Caco-2 (cell line): ENCODE measurements around the gene SLC10A1. TPM values are rescaled to one million over a fixed set of nuclear protein-coding genes. Genes with fewer than 3 reads are reported as not detected.
"Not testable (repeated sequence)": the region's sequence is repeated elsewhere in the genome, so short reads cannot be mapped to it uniquely, and the experiment has no call there.

ENCODE experiments used
- BruUV-seq: library from RNA; stranded (reverse); fragments of 400-500 nt; replicated peaks from 2 replicates; lab custom pipeline; 2021; lab: Mats Ljungman, UMichigan
- CTCF ChIA-PET: fragments of 300-600 bp; sonication (Branson Sonifier 250); formaldehyde crosslinking; loops from one replicate; lab custom pipeline; 2022; ENCODE audit warnings: antibody characterized with exemption; lab: Charles Lee
- POLR2A ChIA-PET: fragments of 300-600 bp; sonication (Branson Sonifier 250); formaldehyde crosslinking; loops from one replicate; lab custom pipeline; 2022; ENCODE audit warnings: antibody characterized with exemption; lab: Charles Lee
- DNase-seq, 2 experiments: peaks; one replicate each; pipeline versions ENCODE4 v3.0.0 to v3.0.0-alpha.2; 2020 to 2022
- H3K27me3 ChIP-seq: replicated peaks from 2 replicates; pipeline ENCODE4 v1.6.0; 2011; ENCODE audit warnings: low read length; ENCODE audit not compliant: control insufficient read depth, insufficient read depth
- H3K36me3 ChIP-seq: 2 replicates; pipeline ENCODE4 v1.5.1; 2011; ENCODE audit warnings: low read length; ENCODE audit not compliant: control insufficient read depth, insufficient read depth
- H3K4me1 ChIP-seq: fragments of 250-450 bp; sonication (Bioruptor Pico); 2 replicates; pipeline ENCODE4 v1.5.1; 2020; ENCODE audit warnings: mild to moderate bottlenecking
- H3K4me3 ChIP-seq: 2 replicates; pipeline ENCODE4 v1.5.1; 2011; ENCODE audit warnings: low read depth, mild to moderate bottlenecking, control low read depth, low read length
- H3K9me3 ChIP-seq: fragments of 250-450 bp; sonication (Bioruptor Pico); 2 replicates; pipeline ENCODE4 v1.5.1; 2020; ENCODE audit warnings: mild to moderate bottlenecking, moderate library complexity
- H3K27ac Mint-ChIP-seq: one replicate; pipeline ENCODE4 v1.8.0; 2022; ENCODE audit warnings: mixed read lengths; ENCODE audit not compliant: unreplicated experiment
- H3K27me3 Mint-ChIP-seq: one replicate; pipeline ENCODE4 v1.8.0; 2022; ENCODE audit warnings: mixed read lengths; ENCODE audit not compliant: insufficient read depth, unreplicated experiment
- H3K36me3 Mint-ChIP-seq: one replicate; pipeline ENCODE4 v1.8.0; 2022; ENCODE audit warnings: mild to moderate bottlenecking, mixed read lengths; ENCODE audit not compliant: insufficient read depth, unreplicated experiment
- H3K4me1 Mint-ChIP-seq: one replicate; pipeline ENCODE4 v1.8.0; 2022; ENCODE audit warnings: low read depth, mixed read lengths; ENCODE audit not compliant: unreplicated experiment
- H3K4me3 Mint-ChIP-seq: one replicate; pipeline ENCODE4 v1.8.0; 2022; ENCODE audit warnings: mild to moderate bottlenecking, moderate library complexity, mixed read lengths; ENCODE audit not compliant: unreplicated experiment
- H3K9me3 Mint-ChIP-seq: one replicate; pipeline ENCODE4 v1.8.0; 2022; ENCODE audit warnings: mixed read lengths; ENCODE audit not compliant: unreplicated experiment
- intact Hi-C: fragments of 100-400 bp; cut with micrococcal nuclease; formaldehyde crosslinking; loops from one replicate; pipeline ENCODE4 v1.10.0; 2022; ENCODE audit not compliant: unreplicated experiment
- total RNA-seq: library from RNA; stranded (reverse); gene quantifications from 2 replicates; pipeline ENCODE4 v1.2.3, GENCODE V29; 2022
- TF ChIP-seq, protein P1 (sequence below), 2 experiments: fragments of 200-600 bp in 1 of 2; IDR thresholded peaks; 1 replicate in 1 of 2; 2 replicates in 1 of 2; pipeline versions ENCODE4 v1.5.1 to v1.8.0; 2011 to 2022; ENCODE audit warnings: antibody characterized with exemption in 1 of 2, control low read depth in 1 of 2, inconsistent platforms in 1 of 2, low read depth in 1 of 2, low read length in 1 of 2, mild to moderate bottlenecking in 1 of 2, moderate library complexity in 1 of 2; ENCODE audit not compliant: insufficient read depth in 1 of 2, severe bottlenecking in 1 of 2, unreplicated experiment in 1 of 2

SLC10A1 gene
- total RNA-seq, 1 experiment from 2014 or later, result 3.8 TPM

DNA sequence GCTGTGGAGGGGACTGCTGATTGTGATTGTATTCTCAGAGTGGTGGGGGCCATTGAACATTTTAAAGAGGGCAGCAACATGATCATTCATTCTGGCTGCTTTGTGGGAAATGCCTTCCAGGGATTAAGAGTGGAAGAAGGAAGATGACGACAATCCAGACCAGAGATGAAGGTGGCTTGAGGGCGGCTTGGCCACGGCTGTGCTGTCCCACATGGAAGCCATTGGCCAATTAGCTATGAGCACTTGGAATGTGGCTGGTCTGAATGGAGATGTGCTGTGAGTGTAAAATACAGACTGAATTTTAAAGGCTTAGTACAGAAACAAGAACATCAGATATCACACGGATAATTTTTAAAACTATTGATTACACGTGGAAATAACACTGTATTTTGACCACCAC, 19.2 kb upstream of the SLC10A1 start:
- H3K4me1 Mint-ChIP-seq, result peaks cover 8% of the 10 kb centered on the region
- peaks cover 2% of the 10 kb centered on the region for H3K9me3 Mint-ChIP-seq
- intact Hi-C loops, result loop anchor here (5.0 to 10.0 kb wide), 2 partner anchors 46 to 231 kb away; no protein-coding TSS in a partner anchor
- ChIA-PET CTCF (interaction anchor here (1.0 to 2.3 kb wide), 2 partner anchors 212 to 258 kb away, joined by 4 to 15 read pairs; no protein-coding TSS in a partner anchor), POLR2A (no interaction called here)
- Histone ChIP-seq H3K36me3 (no peaks in the 10 kb centered on the region), H3K9me3 (no peaks in the 10 kb centered on the region), H3K4me1 (peaks cover 38% of the 10 kb centered on the region), H3K4me3 (no peak overlapping the region), H3K27me3 (no peaks in the 10 kb centered on the region)
- H3K4me3 Mint-ChIP-seq, result no peak overlapping the region
- no TSS peak for BruUV-seq
- H3K27ac Mint-ChIP-seq, result no peak overlapping the region
- peaks cover 5% of the 10 kb centered on the region for H3K36me3 Mint-ChIP-seq
- H3K27me3 Mint-ChIP-seq, result no peaks in the 10 kb centered on the region
- TF ChIP-seq, protein P1, sequence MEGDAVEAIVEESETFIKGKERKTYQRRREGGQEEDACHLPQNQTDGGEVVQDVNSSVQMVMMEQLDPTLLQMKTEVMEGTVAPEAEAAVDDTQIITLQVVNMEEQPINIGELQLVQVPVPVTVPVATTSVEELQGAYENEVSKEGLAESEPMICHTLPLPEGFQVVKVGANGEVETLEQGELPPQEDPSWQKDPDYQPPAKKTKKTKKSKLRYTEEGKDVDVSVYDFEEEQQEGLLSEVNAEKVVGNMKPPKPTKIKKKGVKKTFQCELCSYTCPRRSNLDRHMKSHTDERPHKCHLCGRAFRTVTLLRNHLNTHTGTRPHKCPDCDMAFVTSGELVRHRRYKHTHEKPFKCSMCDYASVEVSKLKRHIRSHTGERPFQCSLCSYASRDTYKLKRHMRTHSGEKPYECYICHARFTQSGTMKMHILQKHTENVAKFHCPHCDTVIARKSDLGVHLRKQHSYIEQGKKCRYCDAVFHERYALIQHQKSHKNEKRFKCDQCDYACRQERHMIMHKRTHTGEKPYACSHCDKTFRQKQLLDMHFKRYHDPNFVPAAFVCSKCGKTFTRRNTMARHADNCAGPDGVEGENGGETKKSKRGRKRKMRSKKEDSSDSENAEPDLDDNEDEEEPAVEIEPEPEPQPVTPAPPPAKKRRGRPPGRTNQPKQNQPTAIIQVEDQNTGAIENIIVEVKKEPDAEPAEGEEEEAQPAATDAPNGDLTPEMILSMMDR (IDR thresholded peaks at IDR 0.05; ENCODE audit: insufficient read depth in 1 of 2, low read depth in 1 of 2, low read length in 1 of 2, severe bottlenecking in 1 of 2, unreplicated experiment in 1 of 2), result no peak
- no peak for DNase-seq

DNA sequence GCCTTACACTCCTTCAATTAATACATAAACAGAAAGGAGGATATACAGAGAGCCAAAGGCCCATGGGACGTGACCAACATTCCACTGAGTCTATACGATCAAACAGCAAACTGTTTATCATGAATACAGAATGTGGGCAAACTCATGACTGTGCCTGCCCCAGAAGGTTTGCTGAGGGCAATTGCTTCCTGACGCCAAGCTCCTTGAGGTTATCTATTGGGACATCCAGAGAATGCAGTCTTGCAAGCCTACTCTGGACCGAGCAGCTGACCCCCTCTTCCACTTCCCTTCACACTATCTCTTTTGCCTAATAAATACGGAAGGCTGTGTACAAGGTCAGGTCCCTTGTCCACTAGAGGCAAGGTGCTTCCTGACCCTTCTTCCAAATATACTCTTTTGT, 18.5 kb upstream of the SLC10A1 start:
- no TSS peak for BruUV-seq
- intact Hi-C loops, result loop anchor here (5.0 to 10.0 kb wide), 2 partner anchors 47 to 231 kb away; no protein-coding TSS in a partner anchor
- TF ChIP-seq, protein P1 (IDR thresholded peaks at IDR 0.05; ENCODE audit: insufficient read depth in 1 of 2, low read depth in 1 of 2, low read length in 1 of 2, severe bottlenecking in 1 of 2, unreplicated experiment in 1 of 2), result no peak
- CTCF ChIA-PET, result interaction anchor here (1.2 to 2.3 kb wide), 2 partner anchors 84 to 213 kb away, joined by 3 to 15 read pairs; no protein-coding TSS in a partner anchor
- POLR2A ChIA-PET, result no interaction called here
- Mint-ChIP-seq H3K27ac (no peak overlapping the region), H3K36me3 (peaks cover 5% of the 10 kb centered on the region), H3K4me1 (peaks cover 15% of the 10 kb centered on the region), H3K9me3 (peaks cover 8% of the 10 kb centered on the region), H3K27me3 (no peaks in the 10 kb centered on the region), H3K4me3 (no peak overlapping the region)
- no peaks in the 10 kb centered on the region for H3K36me3 ChIP-seq
- peaks cover 44% of the 10 kb centered on the region for H3K4me1 ChIP-seq
- DNase-seq, result peak; percentile 49 to 68
- H3K27me3 ChIP-seq, result no peaks in the 10 kb centered on the region
- no peaks in the 10 kb centered on the region for H3K9me3 ChIP-seq
- H3K4me3 ChIP-seq, result no peak overlapping the region

DNA sequence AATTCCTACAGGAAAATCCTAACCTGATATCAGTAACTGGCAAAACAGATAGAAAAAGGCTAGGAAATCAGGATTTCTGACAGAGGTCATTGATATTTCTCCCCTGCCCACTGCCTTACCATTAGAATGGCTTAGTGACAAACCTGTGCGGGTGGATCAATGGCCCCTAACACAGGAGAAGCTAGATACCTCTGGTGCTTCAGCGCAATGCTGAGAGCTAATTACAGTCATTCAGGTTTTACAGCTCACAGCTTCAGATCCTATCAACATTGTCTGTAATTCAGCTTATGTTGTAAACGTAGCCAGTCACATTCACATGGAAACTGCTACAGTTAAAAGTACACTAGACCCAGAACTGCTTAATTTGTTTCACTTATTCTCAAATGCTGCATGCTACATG, 17.4 kb upstream of the SLC10A1 start:
- H3K4me3 Mint-ChIP-seq, result no peak overlapping the region
- CTCF ChIA-PET, result interaction anchor here (1.2 to 2.0 kb wide), 2 partner anchors 83 to 214 kb away, joined by 3 to 10 read pairs; no protein-coding TSS in a partner anchor
- H3K4me1 Mint-ChIP-seq, result peaks cover 17% of the 10 kb centered on the region
- Histone ChIP-seq H3K9me3 (no peaks in the 10 kb centered on the region), H3K4me3 (no peak overlapping the region), H3K27me3 (no peaks in the 10 kb centered on the region), H3K4me1 (peaks cover 56% of the 10 kb centered on the region), H3K36me3 (no peaks in the 10 kb centered on the region)
- peaks cover 9% of the 10 kb centered on the region for H3K9me3 Mint-ChIP-seq
- no TSS peak for BruUV-seq
- no peak for DNase-seq
- no peak overlapping the region for H3K27ac Mint-ChIP-seq
- TF ChIP-seq, protein P1 (IDR thresholded peaks at IDR 0.05; ENCODE audit: insufficient read depth in 1 of 2, low read depth in 1 of 2, low read length in 1 of 2, severe bottlenecking in 1 of 2, unreplicated experiment in 1 of 2), result no peak
- H3K27me3 Mint-ChIP-seq, result no peaks in the 10 kb centered on the region
- intact Hi-C loops, result loop anchor here (10.0 kb wide), 1 partner anchor 230 kb away; no protein-coding TSS in a partner anchor
- peaks cover 5% of the 10 kb centered on the region for H3K36me3 Mint-ChIP-seq
- POLR2A ChIA-PET, result no interaction called here

DNA sequence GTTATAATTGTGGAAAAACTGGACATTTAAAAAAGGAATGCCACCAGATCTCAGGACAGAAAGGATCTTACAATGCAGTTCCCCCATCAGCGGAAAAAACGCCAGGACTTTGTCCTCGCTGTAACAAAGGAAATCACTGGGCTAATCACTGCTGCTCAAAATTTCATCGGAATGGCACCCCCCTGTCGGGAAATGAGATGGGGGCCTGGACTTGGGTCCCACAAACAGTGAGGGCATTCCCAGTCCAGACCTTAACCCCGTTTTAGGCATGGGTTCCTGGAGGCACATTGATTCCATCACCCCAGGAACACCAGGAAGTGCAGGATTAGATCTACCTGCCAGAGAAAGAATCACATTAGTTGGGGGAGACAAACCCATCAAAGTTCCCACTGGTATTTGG, 16.3 kb upstream of the SLC10A1 start:
- H3K9me3 ChIP-seq, H3K27me3 ChIP-seq, DNase-seq, POLR2A ChIA-PET, BruUV-seq, H3K4me3 ChIP-seq, H3K4me3 Mint-ChIP-seq, H3K36me3 ChIP-seq, H3K36me3 Mint-ChIP-seq, H3K9me3 Mint-ChIP-seq, H3K27ac Mint-ChIP-seq, H3K27me3 Mint-ChIP-seq: not testable (repeated sequence)
- intact Hi-C loops, result loop anchor here (1.0 to 10.0 kb wide), 2 partner anchors 82 to 229 kb away; no protein-coding TSS in a partner anchor
- CTCF ChIA-PET, result interaction anchor here (1.4 to 2.0 kb wide), 2 partner anchors 215 to 260 kb away, joined by 3 to 10 read pairs; no protein-coding TSS in a partner anchor
- peaks cover 26% of the 10 kb centered on the region for H3K4me1 Mint-ChIP-seq
- H3K4me1 ChIP-seq, result peaks cover 64% of the 10 kb centered on the region
